HG03571 (cell line): ENCODE measurements around the gene SEMA4D.
"Not testable (repeated sequence)": the region's sequence is repeated elsewhere in the genome, so short reads cannot be mapped to it uniquely, and the experiment has no call there.

ENCODE experiments used
- ATAC-seq: cut with Tn5 transposase; IDR thresholded peaks from one replicate; pipeline ENCODE4 v1.9.1; 2021; ENCODE audit not compliant: unreplicated experiment

Gene SEMA4D

DNA sequence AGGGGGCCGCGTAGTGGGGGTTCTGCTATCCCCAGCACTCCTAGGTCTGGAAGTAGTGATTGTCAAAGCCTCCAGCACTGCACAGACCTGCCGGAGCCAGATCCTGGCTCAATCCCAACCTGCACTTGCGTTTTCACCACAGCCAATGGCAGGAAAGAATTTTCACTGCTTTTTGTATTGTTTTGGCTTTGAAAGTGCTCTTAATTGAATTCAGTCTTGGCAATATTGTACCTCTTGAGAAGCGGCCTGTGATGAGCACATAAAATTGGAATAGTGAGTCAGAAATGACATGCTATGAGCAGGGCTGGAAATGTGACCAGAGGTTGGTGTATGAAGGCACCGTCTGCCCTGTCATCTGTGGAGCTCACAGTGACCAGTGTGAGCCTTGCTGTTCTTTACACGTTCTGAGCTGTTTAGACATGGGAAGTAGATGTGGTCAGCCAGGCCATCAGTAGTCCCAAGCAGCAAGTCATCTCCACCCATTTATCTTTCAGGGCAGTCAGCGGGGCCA is 138.1 kb downstream of the SEMA4D start:
- no peak for ATAC-seq

DNA sequence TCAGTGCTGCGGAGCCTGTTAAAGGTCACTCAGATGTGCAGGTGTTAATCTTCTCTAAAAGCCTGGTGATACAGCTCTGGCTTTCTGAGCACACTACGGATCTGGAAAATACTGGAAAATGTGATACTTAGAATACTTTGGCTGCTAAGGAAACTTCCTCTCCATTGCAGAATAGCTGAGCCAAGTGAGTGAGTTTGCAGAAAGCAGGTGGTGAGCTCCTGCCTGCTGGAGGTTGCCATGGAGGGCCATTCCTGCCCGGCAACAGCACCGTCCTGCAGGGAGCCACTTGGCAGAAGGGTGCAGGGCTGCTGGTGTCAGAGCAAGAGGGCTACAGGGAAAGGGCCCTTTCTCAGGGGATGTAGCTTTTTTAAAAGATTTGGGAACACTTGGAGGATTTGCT is 138.9 kb downstream of the SEMA4D start:
- ATAC-seq = no peak

DNA sequence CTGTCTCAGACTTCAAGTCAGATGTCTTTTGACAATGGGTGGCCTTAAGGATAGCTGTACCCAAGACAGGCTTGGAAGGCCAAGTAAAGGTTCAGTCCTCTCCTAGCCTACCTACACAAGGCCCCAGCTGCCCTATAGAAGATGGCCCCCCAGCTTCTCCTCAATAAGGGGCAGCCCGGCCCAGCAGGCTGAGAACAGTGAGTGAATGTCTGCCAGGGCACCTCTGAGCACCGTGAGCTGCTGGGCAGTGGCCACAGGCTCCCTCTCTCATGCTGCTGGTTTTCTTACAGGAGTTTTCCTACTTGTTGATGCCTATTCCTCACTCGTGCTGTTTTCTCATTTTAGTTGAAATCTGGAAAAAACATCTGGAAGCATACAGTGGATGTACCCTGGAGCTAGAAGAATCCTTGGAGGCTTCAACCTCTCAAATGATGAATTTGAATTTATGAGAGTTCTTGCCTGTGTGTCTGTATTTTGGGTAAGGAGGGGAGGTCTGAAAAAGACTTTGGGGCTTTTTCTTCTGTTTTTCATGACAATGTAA is 139.5 kb downstream of the SEMA4D start:
- no peak for ATAC-seq

DNA sequence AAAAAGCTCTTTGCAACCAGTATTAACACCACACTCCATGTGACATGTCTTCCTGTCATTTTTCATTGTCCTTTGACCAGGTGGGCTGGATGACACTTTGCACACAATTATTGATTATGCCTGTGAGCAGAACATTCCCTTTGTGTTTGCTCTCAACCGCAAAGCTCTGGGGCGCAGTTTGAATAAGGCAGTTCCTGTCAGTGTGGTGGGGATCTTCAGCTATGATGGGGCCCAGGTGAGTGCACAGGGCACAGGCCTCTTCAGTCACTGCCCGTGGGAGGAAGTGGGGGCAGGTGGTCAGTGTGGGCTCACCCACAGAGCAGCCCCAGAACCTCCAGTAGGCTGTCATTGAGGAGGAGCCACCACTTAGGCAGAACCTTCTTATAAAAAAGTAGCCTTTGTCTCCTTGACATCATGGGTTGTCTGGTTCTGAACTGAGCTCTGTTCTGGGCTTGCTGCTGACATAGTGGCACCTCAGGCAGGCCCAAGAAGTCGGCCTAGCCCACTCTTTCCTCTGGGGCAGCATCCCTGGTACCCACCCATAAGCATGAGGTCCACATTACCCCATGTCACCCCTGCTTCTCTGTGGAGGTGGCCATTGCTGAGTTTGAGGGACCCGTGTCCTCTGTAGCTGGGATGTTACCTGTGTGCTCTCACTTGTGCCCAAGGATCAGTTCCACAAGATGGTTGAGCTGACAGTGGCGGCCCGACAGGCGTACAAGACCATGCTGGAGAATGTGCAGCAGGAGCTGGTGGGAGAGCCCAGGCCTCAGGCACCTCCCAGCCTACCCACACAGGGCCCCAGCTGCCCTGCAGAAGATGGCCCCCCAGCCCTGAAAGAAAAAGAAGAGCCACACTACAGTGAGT is 140.3 kb downstream of the SEMA4D start:
- ATAC-seq = no peak

DNA sequence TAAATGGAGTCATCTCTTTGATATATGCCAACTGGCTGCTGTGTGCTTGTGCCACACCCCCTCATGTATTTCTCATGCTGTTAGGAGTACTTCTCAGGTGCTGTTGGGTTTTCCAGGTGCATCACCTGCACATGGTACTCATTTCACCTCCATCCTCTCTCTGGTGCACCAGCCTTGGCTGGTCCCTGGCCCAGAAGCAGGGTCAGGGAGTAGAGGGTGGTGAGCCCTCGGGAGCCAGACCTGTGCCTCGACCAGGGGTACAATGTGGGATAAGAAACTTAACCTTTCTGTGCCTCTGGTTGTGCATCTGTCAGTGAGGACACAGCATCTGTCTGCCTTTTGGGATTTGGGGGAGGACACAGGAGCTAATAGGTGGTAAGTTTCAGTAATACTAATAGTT is 141.1 kb downstream of the SEMA4D start:
- no peak for ATAC-seq

- ATAC-seq = no peak
Observed at GRCh38 chr9:89354471-89354870, 143.4 kb downstream of the SEMA4D start.

DNA sequence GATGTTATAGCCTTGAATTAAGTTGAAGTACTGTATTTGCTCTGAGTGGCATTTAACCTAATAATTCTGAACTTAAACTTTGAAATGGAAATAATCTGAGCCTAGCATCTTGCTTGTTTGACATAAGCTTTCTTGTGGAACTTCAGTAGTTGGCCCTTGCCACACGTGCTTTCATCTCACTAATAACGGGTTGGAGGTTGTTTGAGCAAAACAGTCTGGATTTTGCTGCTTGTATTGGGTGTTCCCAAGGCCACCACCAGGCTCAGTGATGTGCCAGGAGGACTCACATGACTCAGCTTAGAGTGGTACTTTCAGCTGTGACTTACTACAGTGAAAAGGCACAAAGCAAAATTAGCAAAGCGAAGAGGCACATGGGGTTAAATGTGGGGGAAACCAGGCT is 143.9 kb downstream of the SEMA4D start:
- ATAC-seq = no peak

GRCh38 chr9:89352874-89353649 is 144.9 kb downstream of the SEMA4D start:
- no peak for ATAC-seq

DNA sequence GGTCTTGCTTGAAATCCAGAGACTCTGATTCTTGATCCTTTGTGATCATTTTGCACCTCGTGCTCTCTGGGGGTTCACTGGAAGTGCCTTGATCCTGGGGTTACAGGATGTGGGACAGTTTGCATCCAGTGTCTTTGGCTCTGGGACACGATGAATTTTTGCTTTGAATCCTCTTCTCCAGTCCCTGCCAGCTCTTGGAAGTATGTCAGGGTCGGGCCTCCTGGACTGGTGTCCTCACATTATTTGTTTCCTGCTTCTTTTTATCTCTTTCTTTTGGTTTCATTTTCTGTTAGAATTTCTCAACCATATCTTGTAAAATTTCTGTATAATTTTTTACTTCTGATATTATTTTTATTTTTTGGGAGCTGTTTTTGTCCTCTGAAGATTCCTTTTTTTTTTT is 145.5 kb downstream of the SEMA4D start:
- ATAC-seq = no peak

GRCh38 chr9:89351584-89352300 is 146.2 kb downstream of the SEMA4D start:
- no peak for ATAC-seq

DNA sequence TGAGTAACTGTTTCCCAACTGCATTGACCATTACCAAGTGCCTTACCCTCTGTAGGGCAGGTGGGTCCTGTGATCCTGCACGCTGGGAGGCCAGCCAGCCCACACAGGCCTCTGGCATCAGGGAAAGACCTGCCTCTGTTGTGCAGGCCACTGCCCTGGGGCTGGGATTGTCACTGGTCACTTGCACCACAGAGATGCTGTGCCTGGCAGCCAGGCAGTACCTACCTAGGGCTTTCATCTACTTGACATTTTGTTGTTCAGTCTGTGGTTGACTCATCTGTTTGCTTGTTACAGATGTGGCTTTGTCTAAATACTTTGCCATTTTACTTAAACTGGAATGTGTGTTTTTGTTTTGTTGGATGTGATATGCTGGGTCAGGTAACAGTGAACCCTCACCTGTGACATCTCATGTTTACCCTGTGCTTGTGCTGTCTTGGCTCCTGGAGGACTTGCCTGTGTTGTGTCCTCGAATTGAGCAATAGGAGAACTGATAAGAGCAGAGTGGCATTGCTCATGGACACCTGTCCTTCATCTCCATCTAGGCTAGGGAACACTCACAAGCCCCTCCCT is 146.8 kb downstream of the SEMA4D start:
- ATAC-seq = no peak

DNA sequence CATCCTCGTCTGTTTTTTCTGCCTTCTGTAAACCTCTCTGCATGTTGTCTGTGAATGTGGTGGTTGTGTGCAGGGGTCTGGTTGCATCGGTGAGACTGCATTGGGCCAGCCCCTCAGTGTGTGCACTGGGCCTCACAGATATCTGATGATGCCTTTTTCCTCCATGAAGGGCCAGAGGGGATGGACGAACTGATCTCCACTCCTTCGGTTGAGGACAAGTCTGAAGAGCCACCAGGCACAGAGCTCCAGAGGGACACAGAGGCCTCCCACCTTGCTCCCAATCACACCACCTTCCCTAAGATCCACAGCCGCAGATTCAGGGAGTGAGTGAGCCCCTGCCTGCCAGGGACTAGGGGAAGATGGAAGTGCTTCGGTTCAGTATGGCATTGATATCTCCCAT is 148.3 kb downstream of the SEMA4D start:
- no peak for ATAC-seq

DNA sequence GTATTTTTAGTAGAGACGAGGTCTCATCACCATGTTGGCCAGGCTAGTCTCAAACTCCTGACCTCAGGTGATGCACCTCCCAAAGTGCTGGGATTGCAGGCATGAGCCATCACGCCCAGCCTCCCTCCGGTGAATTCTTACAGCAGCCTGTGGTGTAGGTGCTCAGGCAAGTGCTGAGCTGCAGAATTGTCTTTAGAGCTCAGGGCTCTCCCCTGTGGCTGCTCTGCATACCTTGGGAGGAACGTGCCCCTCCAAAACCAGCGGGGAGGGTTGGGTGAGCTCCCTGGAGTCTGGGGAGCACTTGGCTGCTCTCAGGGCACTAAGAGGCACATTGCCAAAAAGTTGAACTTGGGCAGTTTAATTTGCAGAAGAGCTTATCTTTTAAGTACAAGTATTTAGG is 150.3 kb downstream of the SEMA4D start:
- no peak for ATAC-seq

- ATAC-seq = no peak
Observed at GRCh38 chr9:89346696-89347095, 151.2 kb downstream of the SEMA4D start.

GRCh38 chr9:89345476-89345875 is 152.4 kb downstream of the SEMA4D start:
- no peak for ATAC-seq

- not testable (repeated sequence) for ATAC-seq
Observed at GRCh38 chr9:89343812-89344211, 154.1 kb downstream of the SEMA4D start.

DNA sequence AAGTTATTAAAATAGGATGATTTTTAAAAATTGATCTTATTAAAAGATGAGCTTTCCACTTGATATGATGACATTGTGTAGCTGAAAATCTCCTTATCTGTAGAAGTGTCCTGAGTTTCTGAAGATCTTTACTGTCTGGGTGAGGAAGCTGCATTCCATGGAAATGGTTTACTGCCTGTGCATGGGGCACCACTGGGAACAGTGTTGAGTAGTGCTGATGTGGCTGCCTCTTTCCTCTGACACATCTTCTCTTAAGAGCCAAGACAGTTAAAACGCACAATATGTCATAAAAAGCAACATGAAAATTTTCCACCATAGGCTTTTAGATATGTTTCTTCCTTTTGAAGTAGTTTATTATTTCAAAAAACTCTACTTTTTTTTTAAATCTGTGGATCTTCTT is 155.0 kb downstream of the SEMA4D start:
- ATAC-seq = no peak

GRCh38 chr9:89342213-89342612 is 155.7 kb downstream of the SEMA4D start:
- no peak for ATAC-seq

GRCh38 chr9:89340332-89340731 is 157.6 kb downstream of the SEMA4D start:
- peak; percentile 61 for ATAC-seq

- ATAC-seq = no peak
Observed at GRCh38 chr9:89339807-89340206, 158.1 kb downstream of the SEMA4D start.

DNA sequence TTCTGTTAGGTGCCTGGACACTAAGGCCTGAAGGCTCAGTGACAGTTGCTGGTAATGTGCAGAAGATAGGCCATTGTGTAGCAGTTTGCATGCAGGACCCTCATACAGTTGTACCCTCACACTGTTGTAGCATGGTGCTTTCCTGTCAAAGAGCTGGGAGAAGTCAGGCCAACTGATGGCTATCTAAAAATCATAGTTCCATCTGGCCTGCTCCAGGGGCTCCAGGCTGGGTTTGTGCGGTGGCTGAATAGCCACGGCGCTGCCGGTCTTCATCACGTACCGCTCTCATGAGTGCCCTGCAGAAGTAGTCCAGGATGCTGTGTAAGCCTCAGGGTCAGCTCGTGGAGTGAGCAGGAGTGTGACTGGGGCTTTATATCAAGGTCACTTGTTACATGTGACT is 167.4 kb downstream of the SEMA4D start:
- ATAC-seq = no peak
